GM23338 (cell line): ENCODE results near the gene ERF. TPM values are rescaled to one million over a fixed set of nuclear protein-coding genes. Genes with fewer than 3 reads are reported as not detected.

Source experiments
- ATAC-seq: fragments of 200-7000 bp; cut with Tn5 transposase; 3 replicates; pipeline ENCODE4 v1.9.1; 2020
- DNase-seq: peaks from one replicate; pipeline ENCODE4 v3.0.0-alpha.2; 2015; ENCODE audit warnings: low spot score
- H2AFZ ChIP-seq: fragments of 200-600 bp; sonication (generic); 2 replicates; pipeline ENCODE4 v1.8.0; 2016; ENCODE audit warnings: antibody characterized with exemption, mild to moderate bottlenecking, moderate library complexity
- H3F3A ChIP-seq: fragments of 200-600 bp; sonication (generic); replicated peaks from 2 replicates; pipeline ENCODE4 v1.8.0; 2017; ENCODE audit warnings: antibody characterized with exemption, mixed run types, low read depth
- H3K27ac ChIP-seq: fragments of 200-600 bp; sonication (generic); 2 replicates; pipeline ENCODE4 v1.6.1; 2016; ENCODE audit warnings: low read depth
- H3K27me3 ChIP-seq: fragments of 200-600 bp; sonication (generic); 2 replicates; pipeline ENCODE4 v1.8.0; 2016; ENCODE audit warnings: mild to moderate bottlenecking, mixed run types, moderate library complexity; ENCODE audit not compliant: insufficient read depth
- H3K36me3 ChIP-seq: fragments of 200-600 bp; sonication (generic); 2 replicates; pipeline ENCODE4 v1.8.0; 2016; ENCODE audit warnings: mild to moderate bottlenecking; ENCODE audit not compliant: insufficient read depth
- H3K4me1 ChIP-seq: fragments of 200-600 bp; sonication (generic); 2 replicates; pipeline ENCODE4 v1.8.0; 2016; ENCODE audit warnings: mild to moderate bottlenecking, moderate library complexity; ENCODE audit not compliant: insufficient read depth
- H3K4me2 ChIP-seq: fragments of 200-600 bp; sonication (generic); 2 replicates; pipeline ENCODE4 v1.7.1; 2017; ENCODE audit warnings: mixed run types
- H3K4me3 ChIP-seq: fragments of 200-600 bp; sonication (generic); 2 replicates; pipeline ENCODE4 v1.6.1; 2016; ENCODE audit warnings: mixed run types
- H3K79me2 ChIP-seq: fragments of 200-600 bp; sonication (generic); replicated peaks from 2 replicates; pipeline ENCODE4 v1.8.0; 2017; ENCODE audit warnings: mild to moderate bottlenecking; ENCODE audit not compliant: insufficient read depth
- H3K9me2 ChIP-seq: fragments of 200-600 bp; sonication (generic); 2 replicates; pipeline ENCODE4 v1.8.0; 2017; ENCODE audit not compliant: insufficient read depth
- H4K20me1 ChIP-seq: fragments of 200-600 bp; sonication (generic); replicated peaks from 2 replicates; pipeline ENCODE4 v1.8.0; 2017; ENCODE audit warnings: mild to moderate bottlenecking; ENCODE audit not compliant: insufficient read depth
- H3K27ac Mint-ChIP-seq: 2 replicates; pipeline ENCODE4 v1.8.0; 2020; ENCODE audit warnings: inconsistent platforms, mild to moderate bottlenecking, moderate library complexity, mixed read lengths
- H3K27me3 Mint-ChIP-seq: 3 replicates; pipeline ENCODE4 v1.8.0; 2022; ENCODE audit warnings: low read depth, mild to moderate bottlenecking, moderate library complexity, mixed read lengths, inconsistent platforms; ENCODE audit not compliant: insufficient read depth, poor library complexity
- H3K36me3 Mint-ChIP-seq: 3 replicates; pipeline ENCODE4 v1.8.0; 2021; ENCODE audit warnings: low read depth, mild to moderate bottlenecking, inconsistent platforms, moderate library complexity, mixed read lengths
- H3K4me1 Mint-ChIP-seq: 3 replicates; pipeline ENCODE4 v1.8.0; 2020; ENCODE audit warnings: mild to moderate bottlenecking, inconsistent platforms, mixed read lengths
- H3K4me3 Mint-ChIP-seq: 3 replicates; pipeline ENCODE4 v1.8.0; 2021; ENCODE audit warnings: moderate library complexity, mild to moderate bottlenecking, inconsistent platforms, mixed read lengths
- H3K9me3 Mint-ChIP-seq: 3 replicates; pipeline ENCODE4 v1.8.0; 2020; ENCODE audit warnings: moderate library complexity, mild to moderate bottlenecking, inconsistent platforms, mixed read lengths
- EZH2 ChIP-seq: fragments of 200-600 bp; sonication (generic); IDR thresholded peaks from one replicate; pipeline ENCODE4 v1.8.0; 2017; ENCODE audit warnings: antibody characterized with exemption, mild to moderate bottlenecking, low read depth; ENCODE audit not compliant: unreplicated experiment
- NANOG ChIP-seq: IDR thresholded peaks from 2 replicates; pipeline ENCODE4 v1.6.1; 2016; ENCODE audit warnings: antibody characterized with exemption, borderline replicate concordance
- STAT1 ChIP-seq: IDR thresholded peaks from one replicate; pipeline ENCODE4 v1.6.1; 2016; ENCODE audit warnings: antibody characterized with exemption; ENCODE audit not compliant: unreplicated experiment
- ZNF114 ChIP-seq: fragments of 250-450 bp; sonication (Bioruptor Pico); IDR thresholded peaks from 2 replicates; pipeline ENCODE4 v1.5.0; 2020; ENCODE audit warnings: mild to moderate bottlenecking, moderate library complexity
- ZNF331 ChIP-seq: fragments of 250-450 bp; sonication (Bioruptor Pico); IDR thresholded peaks from 2 replicates; pipeline ENCODE4 v1.5.0; 2020; ENCODE audit warnings: low read depth, mild to moderate bottlenecking, moderate library complexity
- ZNF462 ChIP-seq: fragments of 250-450 bp; sonication (Bioruptor Pico); IDR thresholded peaks from 2 replicates; pipeline ENCODE4 v1.5.0; 2020; ENCODE audit warnings: mild to moderate bottlenecking, moderate library complexity
- polyA plus RNA-seq: library from polyadenylated mRNA; unstranded; fragments of >200 nt; fragmentation: Nextera tagmentation; extraction: Ambion mirVana; gene quantifications from 2 replicates; pipeline ENCODE4 v1.2.1, GENCODE V29; 2016
- total RNA-seq: library from RNA; depleted of rRNA; stranded (reverse); fragments of >200 nt; shearing (Covaris generic); gene quantifications from 2 replicates; pipeline ENCODE4 v1.2.3, GENCODE V29; 2014
- TF ChIP-seq, protein P1 (sequence below): IDR thresholded peaks from one replicate; pipeline ENCODE4 v1.6.1; 2018; ENCODE audit warnings: antibody characterized with exemption; ENCODE audit not compliant: unreplicated experiment
- TF ChIP-seq, protein P2 (sequence below), 2 experiments: fragments of 200-600 bp in 1 of 2; sonication (generic) in 1 of 2; conservative IDR thresholded peaks; 2 replicates each; pipeline versions ENCODE4 v1.5.1 to v1.6.1; 2016 to 2017; ENCODE audit warnings: antibody characterized with exemption in 2 of 2, low read depth in 2 of 2, mild to moderate bottlenecking in 2 of 2, moderate library complexity in 1 of 2

ERF gene
- total and polyA plus RNA-seq, 2 experiments from 2014 or later: 29.4 to 49.4 TPM

DNA sequence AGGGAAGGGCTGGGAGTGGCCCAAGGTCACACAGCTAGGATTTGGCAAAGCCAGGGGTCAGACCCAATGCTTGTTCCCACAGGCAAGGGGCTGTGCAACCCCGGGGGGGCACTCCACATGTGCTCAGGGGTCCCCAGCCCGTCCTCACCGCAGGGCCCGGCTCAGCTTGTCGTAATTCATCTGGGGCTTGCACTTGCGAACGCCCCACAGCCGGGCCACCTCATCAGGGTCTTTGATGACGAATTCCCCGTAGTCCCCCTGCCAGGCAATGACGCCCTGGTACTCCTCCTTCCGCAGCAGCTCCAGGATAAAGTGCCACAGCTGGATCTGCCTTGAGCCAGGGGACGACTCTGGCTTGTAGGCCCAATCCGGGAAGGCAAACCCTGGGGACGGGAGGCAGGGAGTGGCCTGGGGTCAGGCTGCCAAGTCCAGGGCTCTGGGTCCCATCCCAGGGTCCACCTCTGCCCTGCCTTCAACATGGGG lies 4.7 kb downstream of the ERF start:
- ATAC-seq (no peak), DNase-seq (no peak)
- peaks cover 38% of the 10 kb centered on the region for H3K4me1 Mint-ChIP-seq
- H3K36me3 Mint-ChIP-seq: peaks cover 10% of the 10 kb centered on the region; the same call in 2 of the 3 replicates
- H3F3A ChIP-seq: peaks cover 12% of the 10 kb centered on the region
- H4K20me1 ChIP-seq: no peaks in the 10 kb centered on the region; the same call in 1 of the 2 replicates
- H3K4me2 ChIP-seq: no peak overlapping the region
- no peak overlapping the region for H3K27ac ChIP-seq
- H3K4me1 ChIP-seq: peaks cover 35% of the 10 kb centered on the region
- no peaks in the 10 kb centered on the region for H3K9me2 ChIP-seq
- peaks cover 22% of the 10 kb centered on the region for H3K27me3 Mint-ChIP-seq
- no peak overlapping the region for H3K4me3 ChIP-seq
- H2AFZ ChIP-seq: no peak overlapping the region
- H3K27ac Mint-ChIP-seq: no peak overlapping the region
- H3K4me3 Mint-ChIP-seq: no peak overlapping the region
- TF ChIP-seq ZNF331 (CRISPR knock-in tag) (no peak), ZNF114 (no peak), EZH2 (no peak)
- TF ChIP-seq, protein P1, sequence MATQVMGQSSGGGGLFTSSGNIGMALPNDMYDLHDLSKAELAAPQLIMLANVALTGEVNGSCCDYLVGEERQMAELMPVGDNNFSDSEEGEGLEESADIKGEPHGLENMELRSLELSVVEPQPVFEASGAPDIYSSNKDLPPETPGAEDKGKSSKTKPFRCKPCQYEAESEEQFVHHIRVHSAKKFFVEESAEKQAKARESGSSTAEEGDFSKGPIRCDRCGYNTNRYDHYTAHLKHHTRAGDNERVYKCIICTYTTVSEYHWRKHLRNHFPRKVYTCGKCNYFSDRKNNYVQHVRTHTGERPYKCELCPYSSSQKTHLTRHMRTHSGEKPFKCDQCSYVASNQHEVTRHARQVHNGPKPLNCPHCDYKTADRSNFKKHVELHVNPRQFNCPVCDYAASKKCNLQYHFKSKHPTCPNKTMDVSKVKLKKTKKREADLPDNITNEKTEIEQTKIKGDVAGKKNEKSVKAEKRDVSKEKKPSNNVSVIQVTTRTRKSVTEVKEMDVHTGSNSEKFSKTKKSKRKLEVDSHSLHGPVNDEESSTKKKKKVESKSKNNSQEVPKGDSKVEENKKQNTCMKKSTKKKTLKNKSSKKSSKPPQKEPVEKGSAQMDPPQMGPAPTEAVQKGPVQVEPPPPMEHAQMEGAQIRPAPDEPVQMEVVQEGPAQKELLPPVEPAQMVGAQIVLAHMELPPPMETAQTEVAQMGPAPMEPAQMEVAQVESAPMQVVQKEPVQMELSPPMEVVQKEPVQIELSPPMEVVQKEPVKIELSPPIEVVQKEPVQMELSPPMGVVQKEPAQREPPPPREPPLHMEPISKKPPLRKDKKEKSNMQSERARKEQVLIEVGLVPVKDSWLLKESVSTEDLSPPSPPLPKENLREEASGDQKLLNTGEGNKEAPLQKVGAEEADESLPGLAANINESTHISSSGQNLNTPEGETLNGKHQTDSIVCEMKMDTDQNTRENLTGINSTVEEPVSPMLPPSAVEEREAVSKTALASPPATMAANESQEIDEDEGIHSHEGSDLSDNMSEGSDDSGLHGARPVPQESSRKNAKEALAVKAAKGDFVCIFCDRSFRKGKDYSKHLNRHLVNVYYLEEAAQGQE: no peak
- no peaks in the 10 kb centered on the region for H3K27me3 ChIP-seq
- H3K9me3 Mint-ChIP-seq: no peaks in the 10 kb centered on the region; the same call in 2 of the 3 replicates
- H3K36me3 ChIP-seq: no peaks in the 10 kb centered on the region
- peaks cover 38% of the 10 kb centered on the region for H3K79me2 ChIP-seq

DNA sequence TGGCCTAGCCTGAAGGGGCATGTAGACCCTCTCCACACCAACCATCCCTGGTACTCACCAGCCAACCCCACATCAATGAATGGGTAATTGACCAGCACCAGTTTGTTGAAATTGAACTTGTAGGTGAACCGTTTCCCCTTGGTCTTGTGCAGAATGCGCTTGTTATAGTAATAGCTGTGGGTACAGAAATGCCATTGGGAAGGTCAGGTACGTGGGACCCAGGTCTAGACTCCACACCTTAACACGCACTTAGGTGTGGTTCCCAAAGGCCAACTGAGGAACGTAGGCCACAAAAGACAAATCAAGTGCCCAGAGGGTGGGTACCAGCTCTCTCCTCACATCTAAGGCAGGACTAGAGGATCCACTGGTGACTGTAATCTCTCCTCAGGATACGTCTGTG lies 5.2 kb downstream of the ERF start:
- Histone ChIP-seq H4K20me1 (no peaks in the 10 kb centered on the region; the same call in 1 of the 2 replicates), H3K4me2 (no peak overlapping the region), H3K79me2 (peaks cover 37% of the 10 kb centered on the region), H3K4me3 (no peak overlapping the region), H3K9me2 (no peaks in the 10 kb centered on the region), H3K4me1 (peaks cover 35% of the 10 kb centered on the region), H3K27me3 (no peaks in the 10 kb centered on the region), H3K36me3 (no peaks in the 10 kb centered on the region), H3F3A (peaks cover 12% of the 10 kb centered on the region), H3K27ac (no peak overlapping the region), H2AFZ (no peak overlapping the region)
- Mint-ChIP-seq H3K27ac (0 out of 2 replicates have a peak overlapping the region, but pooled peaks have one; percentile 48), H3K27me3 (peaks cover 22% of the 10 kb centered on the region), H3K36me3 (peaks cover 10% of the 10 kb centered on the region; the same call in 2 of the 3 replicates), H3K9me3 (no peaks in the 10 kb centered on the region; the same call in 2 of the 3 replicates), H3K4me3 (no peak overlapping the region), H3K4me1 (peaks cover 42% of the 10 kb centered on the region)
- ATAC-seq (no peak), DNase-seq (no peak)
- no peak for TF ChIP-seq STAT1
- no peak for TF ChIP-seq ZNF114
- TF ChIP-seq NANOG: no peak
- TF ChIP-seq, protein P2, sequence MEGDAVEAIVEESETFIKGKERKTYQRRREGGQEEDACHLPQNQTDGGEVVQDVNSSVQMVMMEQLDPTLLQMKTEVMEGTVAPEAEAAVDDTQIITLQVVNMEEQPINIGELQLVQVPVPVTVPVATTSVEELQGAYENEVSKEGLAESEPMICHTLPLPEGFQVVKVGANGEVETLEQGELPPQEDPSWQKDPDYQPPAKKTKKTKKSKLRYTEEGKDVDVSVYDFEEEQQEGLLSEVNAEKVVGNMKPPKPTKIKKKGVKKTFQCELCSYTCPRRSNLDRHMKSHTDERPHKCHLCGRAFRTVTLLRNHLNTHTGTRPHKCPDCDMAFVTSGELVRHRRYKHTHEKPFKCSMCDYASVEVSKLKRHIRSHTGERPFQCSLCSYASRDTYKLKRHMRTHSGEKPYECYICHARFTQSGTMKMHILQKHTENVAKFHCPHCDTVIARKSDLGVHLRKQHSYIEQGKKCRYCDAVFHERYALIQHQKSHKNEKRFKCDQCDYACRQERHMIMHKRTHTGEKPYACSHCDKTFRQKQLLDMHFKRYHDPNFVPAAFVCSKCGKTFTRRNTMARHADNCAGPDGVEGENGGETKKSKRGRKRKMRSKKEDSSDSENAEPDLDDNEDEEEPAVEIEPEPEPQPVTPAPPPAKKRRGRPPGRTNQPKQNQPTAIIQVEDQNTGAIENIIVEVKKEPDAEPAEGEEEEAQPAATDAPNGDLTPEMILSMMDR (conservative IDR thresholded peaks at IDR 0.05; ENCODE audit: low read depth in 2 of 2): no peak
- TF ChIP-seq ZNF331 (CRISPR knock-in tag): no peak
- TF ChIP-seq ZNF462 (CRISPR knock-in tag): no peak
